HCT116 (cell line): ENCODE data around the gene RIN3. TPM values are rescaled to one million over a fixed set of nuclear protein-coding genes. Genes with fewer than 3 reads are reported as not detected.

Experiments used
- ATAC-seq: fragments of 200-7000 bp; cut with Tn5 transposase; 2 replicates; pipeline ENCODE4 v1.9.1; 2020; ENCODE audit warnings: mild to moderate bottlenecking, moderate library complexity
- BruUV-seq: library from RNA; stranded (reverse); fragments of 400-500 nt; replicated peaks from 2 replicates; lab custom pipeline; 2021; lab: Mats Ljungman, UMichigan
- CTCF ChIA-PET: fragments of 300-600 bp; sonication (Branson Sonifier 250); formaldehyde crosslinking; loops from one replicate; lab custom pipeline; 2021; ENCODE audit warnings: antibody characterized with exemption; lab: Charles Lee
- POLR2A ChIA-PET: fragments of 300-600, 350-600 bp; sonication (Branson Sonifier 250); formaldehyde crosslinking; loops from one replicate; lab custom pipeline; 2021; ENCODE audit warnings: antibody characterized with exemption; lab: Charles Lee
- RAD21 ChIA-PET, 2 experiments: fragments of 300-600 bp; sonication (Branson Sonifier 250); formaldehyde crosslinking; loops; one replicate each; lab custom pipeline; 2023; ENCODE audit warnings: low total read pairs in 2 of 2; ENCODE audit not compliant: uncharacterized antibody in 2 of 2, unreplicated experiment in 2 of 2, low non-redundant PET in 1 of 2; lab: Charles Lee
- DNase-seq: peaks from one replicate; pipeline ENCODE4 v3.0.0-alpha.2; 2010; ENCODE audit warnings: low read depth, low spot score
- H2AFZ ChIP-seq: fragments of 200-600 bp; shearing (Covaris generic), sonication (generic); 2 replicates; pipeline ENCODE4 v1.6.1; 2017; ENCODE audit warnings: low read depth, mixed run types, mixed read lengths, antibody characterized with exemption, low read length; ENCODE audit not compliant: poor library complexity, severe bottlenecking
- H3K27ac ChIP-seq: 2 replicates; pipeline ENCODE4 v1.5.1; 2012; ENCODE audit warnings: low read depth, low read length
- H3K27me3 ChIP-seq: fragments of 200-600 bp; sonication (generic); 2 replicates; pipeline ENCODE4 v1.6.1; 2016; ENCODE audit warnings: mixed run types, low read length, mixed read lengths; ENCODE audit not compliant: insufficient read depth
- H3K36me3 ChIP-seq, 2 experiments: fragments of 200-500 bp in 1 of 2; fragments of 200-600 bp in 1 of 2; sonication (Bioruptor generic) in 1 of 2; sonication (generic) in 1 of 2; 2 replicates each; pipeline versions ENCODE4 v1.5.1 to v1.6.1; 2014 to 2016; ENCODE audit warnings: low read length in 2 of 2, inconsistent platforms in 1 of 2, mixed read lengths in 1 of 2, mixed run types in 1 of 2; ENCODE audit not compliant: insufficient read depth in 2 of 2, control insufficient read depth in 1 of 2
- H3K4me1 ChIP-seq, 2 experiments: fragments of 200-600 bp in 1 of 2; sonication (generic) in 1 of 2; 2 replicates each; pipeline versions ENCODE4 v1.5.1 to v1.6.1; 2012 to 2017; ENCODE audit warnings: low read length in 2 of 2, inconsistent platforms in 1 of 2, mild to moderate bottlenecking in 1 of 2, mixed read lengths in 1 of 2, mixed run types in 1 of 2, moderate library complexity in 1 of 2; ENCODE audit not compliant: insufficient read depth in 2 of 2, control insufficient read depth in 1 of 2
- H3K4me2 ChIP-seq: fragments of 200-600 bp; sonication (generic); 2 replicates; pipeline ENCODE4 v1.6.1; 2017; ENCODE audit warnings: mixed run types, low read length, mixed read lengths
- H3K4me3 ChIP-seq, 2 experiments: fragments of 200-600 bp in 1 of 2; sonication (generic) in 1 of 2; replicated peaks in 1 of 2; 2 replicates each; pipeline ENCODE4 v1.5.1; 2011 to 2016; ENCODE audit warnings: low read length in 2 of 2, control low read depth in 1 of 2, low read depth in 1 of 2, mild to moderate bottlenecking in 1 of 2, mixed read lengths in 1 of 2, mixed run types in 1 of 2
- H3K79me2 ChIP-seq: fragments of 200-600 bp; sonication (generic); 2 replicates; pipeline ENCODE4 v1.6.1; 2017; ENCODE audit warnings: mild to moderate bottlenecking, mixed run types, low read length, moderate library complexity, mixed read lengths; ENCODE audit not compliant: insufficient read depth
- H3K9ac ChIP-seq: fragments of 200-600 bp; sonication (generic); 2 replicates; pipeline ENCODE4 v1.6.1; 2016; ENCODE audit warnings: low read length, mixed read lengths
- H3K9me2 ChIP-seq: fragments of 200-600 bp; sonication (generic), shearing (Covaris generic); 2 replicates; pipeline ENCODE4 v1.6.1; 2017; ENCODE audit warnings: mixed run types, mild to moderate bottlenecking, moderate library complexity; ENCODE audit not compliant: insufficient read depth
- H3K9me3 ChIP-seq, 2 experiments: fragments of 200-500 bp in 1 of 2; fragments of 200-600 bp in 1 of 2; sonication (Bioruptor generic) in 1 of 2; sonication (generic) in 1 of 2; 2 replicates each; pipeline ENCODE4 v1.6.1; 2014 to 2017; ENCODE audit warnings: low read length in 2 of 2, mixed read lengths in 2 of 2, inconsistent platforms in 1 of 2, low read depth in 1 of 2, mild to moderate bottlenecking in 1 of 2, mixed run types in 1 of 2, moderate library complexity in 1 of 2; ENCODE audit not compliant: control insufficient read depth in 1 of 2, insufficient read depth in 1 of 2
- H4K20me1 ChIP-seq: fragments of 200-600 bp; sonication (generic), shearing (Covaris generic); 2 replicates; pipeline ENCODE4 v1.6.1; 2017; ENCODE audit warnings: mixed run types, mild to moderate bottlenecking, moderate library complexity; ENCODE audit not compliant: insufficient read depth
- EGR1 ChIP-seq: IDR thresholded peaks from 2 replicates; pipeline ENCODE4 v1.6.1; 2012; ENCODE audit warnings: low read depth
- POLR2A ChIP-seq: IDR thresholded peaks from 2 replicates; pipeline ENCODE4 v1.7.0; 2011; ENCODE audit warnings: borderline replicate concordance; ENCODE audit not compliant: insufficient read depth, insufficient read length; ENCODE audit errors: extremely low read depth
- RAD21 ChIP-seq: IDR thresholded peaks from 2 replicates; pipeline ENCODE4 v1.6.1; 2012; ENCODE audit warnings: low read depth, mild to moderate bottlenecking
- SRF ChIP-seq: IDR thresholded peaks from 2 replicates; pipeline ENCODE4 v1.6.1; 2012; ENCODE audit warnings: low read depth
- TCF7L2 ChIP-seq: IDR thresholded peaks from 2 replicates; pipeline ENCODE4 v1.7.0; 2011; ENCODE audit warnings: borderline replicate concordance, inconsistent platforms; ENCODE audit not compliant: insufficient read depth, insufficient read length; ENCODE audit errors: extremely low read depth
- intact Hi-C: fragments of 100-400 bp; cut with micrococcal nuclease; formaldehyde crosslinking; loops from 2 replicates; pipeline ENCODE4 v1.10.0; 2022
- total RNA-seq: library from RNA; stranded (reverse); gene quantifications from one replicate; pipeline ENCODE4 v1.2.1, GENCODE V29; 2021; ENCODE audit not compliant: unreplicated experiment
- TF ChIP-seq, protein P1 (sequence below): IDR thresholded peaks from 2 replicates; pipeline ENCODE4 v1.6.1; 2012
- TF ChIP-seq, protein P2 (sequence below): IDR thresholded peaks from 2 replicates; pipeline ENCODE4 v1.6.1; 2012
- TF ChIP-seq, protein P3 (sequence below), 3 experiments: fragments of 200-600 bp in 1 of 3; sonication (generic) in 1 of 3; IDR thresholded peaks in 2 of 3; conservative IDR thresholded peaks in 1 of 3; 2 replicates each; pipeline ENCODE4 v1.5.1; 2012 to 2017; ENCODE audit warnings: low read depth in 2 of 3, low read length in 2 of 3, antibody characterized with exemption in 1 of 3, borderline replicate concordance in 1 of 3, control low read depth in 1 of 3, mild to moderate bottlenecking in 1 of 3, mixed read lengths in 1 of 3, mixed run types in 1 of 3, moderate library complexity in 1 of 3; ENCODE audit not compliant: insufficient read depth in 1 of 3
- TF ChIP-seq, protein P4 (sequence below): IDR thresholded peaks from 2 replicates; pipeline ENCODE4 v1.6.1; 2012; ENCODE audit warnings: low read depth

The RIN3 gene
- total RNA-seq, 1 experiment from 2014 or later: 22.2 TPM

DNA sequence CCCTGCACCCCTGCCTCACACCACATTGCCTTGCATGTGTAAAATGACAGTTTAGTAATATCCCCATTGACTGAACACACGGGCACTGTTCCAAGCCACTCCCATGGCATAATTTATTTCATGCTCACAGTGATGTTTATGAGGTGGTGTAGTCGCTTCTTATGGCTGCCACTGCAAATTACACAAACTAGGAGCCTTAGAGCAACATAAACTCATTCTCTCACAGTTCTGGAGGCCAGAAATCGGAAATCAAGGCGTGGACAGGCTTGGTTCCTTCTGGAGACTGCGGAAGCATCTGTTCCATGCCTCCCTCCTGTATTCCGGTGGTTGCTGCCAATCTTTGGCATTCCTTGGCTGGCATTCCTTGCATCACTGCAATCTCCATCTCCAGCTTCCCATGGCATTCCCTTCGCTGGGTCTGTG lies 97.3 kb downstream of the RIN3 start:
- Histone ChIP-seq H3K9me3 (no peaks in the 10 kb centered on the region), H3K4me2 (no peak overlapping the region), H3K27me3 (no peaks in the 10 kb centered on the region), H3K27ac (no peak overlapping the region), H2AFZ (no peak overlapping the region), H3K36me3 (no peaks in the 10 kb centered on the region), H3K9me2 (no peaks in the 10 kb centered on the region), H3K79me2 (no peaks in the 10 kb centered on the region; the same call in 1 of the 2 replicates), H3K4me1 (peaks cover 7 to 17% of the 10 kb centered on the region in 2 experiments), H4K20me1 (no peaks in the 10 kb centered on the region), H3K4me3 (no peak overlapping the region), H3K9ac (no peak overlapping the region)
- intact Hi-C loops: no loop called here
- POLR2A ChIA-PET: no interaction called here
- RAD21 ChIA-PET: no interaction called here
- no TSS peak for BruUV-seq
- no peak for DNase-seq
- CTCF ChIA-PET: no interaction called here
- no peak for ATAC-seq
- TF ChIP-seq, protein P1, sequence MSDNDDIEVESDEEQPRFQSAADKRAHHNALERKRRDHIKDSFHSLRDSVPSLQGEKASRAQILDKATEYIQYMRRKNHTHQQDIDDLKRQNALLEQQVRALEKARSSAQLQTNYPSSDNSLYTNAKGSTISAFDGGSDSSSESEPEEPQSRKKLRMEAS: no peak

DNA sequence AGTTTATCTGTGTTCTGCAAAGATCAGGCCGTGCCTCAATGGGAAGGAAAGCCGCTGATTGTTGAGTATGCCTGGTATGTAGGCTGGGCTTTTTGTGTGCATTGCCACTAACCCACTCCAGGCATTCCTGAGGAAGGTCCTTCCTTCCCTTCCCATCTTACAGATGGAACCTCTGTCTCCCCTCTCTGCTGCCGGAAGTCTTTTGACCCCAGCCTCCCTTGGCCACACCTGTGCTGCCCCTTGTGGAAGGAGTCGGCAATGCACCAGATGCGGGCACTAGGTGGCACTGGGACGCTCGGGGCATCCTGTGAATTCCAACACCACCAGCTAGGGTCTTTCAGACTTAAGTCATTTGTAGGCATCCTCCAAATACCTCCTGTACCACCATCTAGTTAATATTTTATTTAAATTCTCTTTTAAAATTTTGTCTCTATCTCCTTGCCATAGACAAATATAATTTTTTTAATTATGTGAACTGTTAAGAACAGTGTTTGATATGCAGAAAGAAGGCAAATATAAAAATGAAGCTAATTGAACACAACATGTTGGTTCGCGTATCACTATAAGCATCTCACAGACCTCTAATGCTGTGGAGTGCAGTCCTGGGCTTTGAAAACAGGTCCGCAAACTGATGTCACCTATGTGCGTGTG lies 99.6 kb downstream of the RIN3 start:
- BruUV-seq: no TSS peak
- ChIA-PET RAD21 (no interaction called here), CTCF (interaction anchor here (0.8 to 1.3 kb wide), 3 partner anchors 8 to 18 kb away, joined by 3 read pairs; no protein-coding TSS in a partner anchor), POLR2A (no interaction called here)
- intact Hi-C loops: no loop called here
- no peaks in the 10 kb centered on the region for H3K9me2 ChIP-seq
- H3K79me2 ChIP-seq: no peaks in the 10 kb centered on the region; the same call in 1 of the 2 replicates
- ATAC-seq (peak; percentile 89), DNase-seq (no peak)
- H3K4me2 ChIP-seq: no peak overlapping the region
- H3K9me3 ChIP-seq: no peaks in the 10 kb centered on the region
- no peak overlapping the region for H2AFZ ChIP-seq
- no peak overlapping the region for H3K27ac ChIP-seq
- H3K4me1 ChIP-seq: peaks cover 7 to 10% of the 10 kb centered on the region in 2 experiments
- no peaks in the 10 kb centered on the region for H3K27me3 ChIP-seq
- H4K20me1 ChIP-seq: no peaks in the 10 kb centered on the region
- TF ChIP-seq, protein P2, sequence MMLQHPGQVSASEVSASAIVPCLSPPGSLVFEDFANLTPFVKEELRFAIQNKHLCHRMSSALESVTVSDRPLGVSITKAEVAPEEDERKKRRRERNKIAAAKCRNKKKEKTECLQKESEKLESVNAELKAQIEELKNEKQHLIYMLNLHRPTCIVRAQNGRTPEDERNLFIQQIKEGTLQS: no peak
- TF ChIP-seq TCF7L2: no peak
- TF ChIP-seq, protein P3, sequence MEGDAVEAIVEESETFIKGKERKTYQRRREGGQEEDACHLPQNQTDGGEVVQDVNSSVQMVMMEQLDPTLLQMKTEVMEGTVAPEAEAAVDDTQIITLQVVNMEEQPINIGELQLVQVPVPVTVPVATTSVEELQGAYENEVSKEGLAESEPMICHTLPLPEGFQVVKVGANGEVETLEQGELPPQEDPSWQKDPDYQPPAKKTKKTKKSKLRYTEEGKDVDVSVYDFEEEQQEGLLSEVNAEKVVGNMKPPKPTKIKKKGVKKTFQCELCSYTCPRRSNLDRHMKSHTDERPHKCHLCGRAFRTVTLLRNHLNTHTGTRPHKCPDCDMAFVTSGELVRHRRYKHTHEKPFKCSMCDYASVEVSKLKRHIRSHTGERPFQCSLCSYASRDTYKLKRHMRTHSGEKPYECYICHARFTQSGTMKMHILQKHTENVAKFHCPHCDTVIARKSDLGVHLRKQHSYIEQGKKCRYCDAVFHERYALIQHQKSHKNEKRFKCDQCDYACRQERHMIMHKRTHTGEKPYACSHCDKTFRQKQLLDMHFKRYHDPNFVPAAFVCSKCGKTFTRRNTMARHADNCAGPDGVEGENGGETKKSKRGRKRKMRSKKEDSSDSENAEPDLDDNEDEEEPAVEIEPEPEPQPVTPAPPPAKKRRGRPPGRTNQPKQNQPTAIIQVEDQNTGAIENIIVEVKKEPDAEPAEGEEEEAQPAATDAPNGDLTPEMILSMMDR (IDR thresholded peaks at IDR 0.05 in 2 of 3, conservative IDR thresholded peaks at IDR 0.05 in 1 of 3; ENCODE audit: borderline replicate concordance in 1 of 3, insufficient read depth in 1 of 3, low read depth in 2 of 3, low read length in 2 of 3): peak; percentile 97 to 100 (median 99)
- peak; percentile 76 for TF ChIP-seq RAD21
- TF ChIP-seq SRF: no peak
- no peak for TF ChIP-seq POLR2A
- TF ChIP-seq EGR1: no peak
- TF ChIP-seq, protein P4, sequence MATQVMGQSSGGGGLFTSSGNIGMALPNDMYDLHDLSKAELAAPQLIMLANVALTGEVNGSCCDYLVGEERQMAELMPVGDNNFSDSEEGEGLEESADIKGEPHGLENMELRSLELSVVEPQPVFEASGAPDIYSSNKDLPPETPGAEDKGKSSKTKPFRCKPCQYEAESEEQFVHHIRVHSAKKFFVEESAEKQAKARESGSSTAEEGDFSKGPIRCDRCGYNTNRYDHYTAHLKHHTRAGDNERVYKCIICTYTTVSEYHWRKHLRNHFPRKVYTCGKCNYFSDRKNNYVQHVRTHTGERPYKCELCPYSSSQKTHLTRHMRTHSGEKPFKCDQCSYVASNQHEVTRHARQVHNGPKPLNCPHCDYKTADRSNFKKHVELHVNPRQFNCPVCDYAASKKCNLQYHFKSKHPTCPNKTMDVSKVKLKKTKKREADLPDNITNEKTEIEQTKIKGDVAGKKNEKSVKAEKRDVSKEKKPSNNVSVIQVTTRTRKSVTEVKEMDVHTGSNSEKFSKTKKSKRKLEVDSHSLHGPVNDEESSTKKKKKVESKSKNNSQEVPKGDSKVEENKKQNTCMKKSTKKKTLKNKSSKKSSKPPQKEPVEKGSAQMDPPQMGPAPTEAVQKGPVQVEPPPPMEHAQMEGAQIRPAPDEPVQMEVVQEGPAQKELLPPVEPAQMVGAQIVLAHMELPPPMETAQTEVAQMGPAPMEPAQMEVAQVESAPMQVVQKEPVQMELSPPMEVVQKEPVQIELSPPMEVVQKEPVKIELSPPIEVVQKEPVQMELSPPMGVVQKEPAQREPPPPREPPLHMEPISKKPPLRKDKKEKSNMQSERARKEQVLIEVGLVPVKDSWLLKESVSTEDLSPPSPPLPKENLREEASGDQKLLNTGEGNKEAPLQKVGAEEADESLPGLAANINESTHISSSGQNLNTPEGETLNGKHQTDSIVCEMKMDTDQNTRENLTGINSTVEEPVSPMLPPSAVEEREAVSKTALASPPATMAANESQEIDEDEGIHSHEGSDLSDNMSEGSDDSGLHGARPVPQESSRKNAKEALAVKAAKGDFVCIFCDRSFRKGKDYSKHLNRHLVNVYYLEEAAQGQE: no peak
- H3K36me3 ChIP-seq: no peaks in the 10 kb centered on the region
- no peak overlapping the region for H3K9ac ChIP-seq
- no peak overlapping the region for H3K4me3 ChIP-seq
